ENCODE results near the gene PEAR1.

Gene PEAR1

DNA sequence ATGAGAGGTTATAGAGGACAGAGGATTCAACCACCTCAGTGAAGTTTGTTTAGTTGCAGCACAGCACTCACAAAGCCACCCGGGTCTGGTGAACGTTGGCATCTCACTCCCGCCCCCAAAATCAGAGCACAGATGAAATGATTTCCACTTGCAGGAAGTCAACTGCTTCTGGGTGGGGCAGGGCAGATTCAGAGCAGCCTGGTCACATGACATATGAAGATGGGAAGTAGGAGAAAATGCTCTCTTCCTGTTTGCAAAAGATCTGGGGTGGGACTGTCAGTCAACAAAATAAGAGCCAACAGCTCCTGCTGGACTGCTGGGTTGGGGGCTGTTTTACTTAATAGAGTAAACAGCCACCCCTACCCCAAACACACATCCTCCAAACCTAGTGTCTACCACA lies 70.1 kb downstream of the PEAR1 start:
- no peak for DNase-seq (ENCODE audit: low read depth, low spot score)

DNA sequence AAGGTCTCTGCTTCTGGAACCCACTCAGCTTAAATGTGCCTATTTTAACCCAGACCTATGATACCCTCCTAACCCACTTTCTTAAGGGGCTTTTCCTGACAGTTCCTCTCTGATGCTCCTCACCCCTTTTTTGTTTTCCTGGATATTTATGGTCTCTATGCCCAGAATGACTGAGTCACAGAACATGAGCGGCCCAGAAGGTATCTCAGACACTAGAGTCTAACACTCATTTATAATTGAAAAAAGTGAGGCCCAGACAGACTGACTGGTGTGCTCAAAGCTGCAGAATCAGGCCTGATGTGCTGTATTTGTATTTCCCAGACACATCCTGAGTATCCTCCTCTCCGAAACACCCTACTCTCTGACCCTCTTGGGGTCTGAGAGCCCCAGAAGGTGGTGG lies 70.9 kb downstream of the PEAR1 start:
- no peak for DNase-seq (ENCODE audit: low read depth, low spot score)
